Measurements from ENCODE around the gene NOA1.

DNA sequence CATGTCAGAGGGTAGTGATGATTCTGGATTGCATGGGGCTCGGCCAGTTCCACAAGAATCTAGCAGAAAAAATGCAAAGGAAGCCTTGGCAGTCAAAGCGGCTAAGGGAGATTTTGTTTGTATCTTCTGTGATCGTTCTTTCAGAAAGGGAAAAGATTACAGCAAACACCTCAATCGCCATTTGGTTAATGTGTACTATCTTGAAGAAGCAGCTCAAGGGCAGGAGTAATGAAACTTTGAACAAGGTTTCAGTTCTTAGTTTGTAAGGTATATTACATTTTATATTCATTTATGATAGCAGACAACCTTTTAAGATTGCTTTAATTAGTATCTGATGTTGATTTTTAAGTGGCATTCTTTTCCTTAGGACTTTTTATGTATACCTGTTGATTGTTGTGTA is 45.5 kb downstream of the NOA1 start:
- no peak for TF ChIP-seq POLR2A (IDR thresholded peaks at IDR 0.05)
- TF ChIP-seq, protein P1, sequence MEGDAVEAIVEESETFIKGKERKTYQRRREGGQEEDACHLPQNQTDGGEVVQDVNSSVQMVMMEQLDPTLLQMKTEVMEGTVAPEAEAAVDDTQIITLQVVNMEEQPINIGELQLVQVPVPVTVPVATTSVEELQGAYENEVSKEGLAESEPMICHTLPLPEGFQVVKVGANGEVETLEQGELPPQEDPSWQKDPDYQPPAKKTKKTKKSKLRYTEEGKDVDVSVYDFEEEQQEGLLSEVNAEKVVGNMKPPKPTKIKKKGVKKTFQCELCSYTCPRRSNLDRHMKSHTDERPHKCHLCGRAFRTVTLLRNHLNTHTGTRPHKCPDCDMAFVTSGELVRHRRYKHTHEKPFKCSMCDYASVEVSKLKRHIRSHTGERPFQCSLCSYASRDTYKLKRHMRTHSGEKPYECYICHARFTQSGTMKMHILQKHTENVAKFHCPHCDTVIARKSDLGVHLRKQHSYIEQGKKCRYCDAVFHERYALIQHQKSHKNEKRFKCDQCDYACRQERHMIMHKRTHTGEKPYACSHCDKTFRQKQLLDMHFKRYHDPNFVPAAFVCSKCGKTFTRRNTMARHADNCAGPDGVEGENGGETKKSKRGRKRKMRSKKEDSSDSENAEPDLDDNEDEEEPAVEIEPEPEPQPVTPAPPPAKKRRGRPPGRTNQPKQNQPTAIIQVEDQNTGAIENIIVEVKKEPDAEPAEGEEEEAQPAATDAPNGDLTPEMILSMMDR (IDR thresholded peaks at IDR 0.05) = no peak

Measured in heart left ventricle (tissue), 13 donors.